RWPE2 (cell line): ENCODE results near the gene SIPA1L3.

ENCODE experiments used
- ATAC-seq: fragments of 200-7000 bp; cut with Tn5 transposase; 3 replicates; pipeline ENCODE4 v1.9.1; 2021; ENCODE audit warnings: low read depth
- DNase-seq: peaks from one replicate; pipeline ENCODE4 v3.0.0-alpha.2; 2020; ENCODE audit warnings: low spot score
- H3K27ac ChIP-seq: fragments of 450-650 bp; 2 replicates; pipeline ENCODE4 v1.5.1; 2017; ENCODE audit warnings: mild to moderate bottlenecking; ENCODE audit not compliant: poor library complexity, severe bottlenecking
- H3K27me3 ChIP-seq: fragments of 250-450 bp; sonication (Bioruptor Pico); 2 replicates; pipeline ENCODE4 v1.5.1; 2021; ENCODE audit warnings: mild to moderate bottlenecking, moderate library complexity; ENCODE audit not compliant: insufficient read depth, poor library complexity, severe bottlenecking
- H3K36me3 ChIP-seq: fragments of 250-450 bp; sonication (Bioruptor Pico); 2 replicates; pipeline ENCODE4 v1.5.1; 2020; ENCODE audit warnings: low read depth, mild to moderate bottlenecking, moderate library complexity
- H3K4me1 ChIP-seq: fragments of 250-450 bp; sonication (Bioruptor Pico); 2 replicates; pipeline ENCODE4 v1.5.1; 2021; ENCODE audit warnings: mild to moderate bottlenecking, moderate library complexity; ENCODE audit not compliant: insufficient read depth, poor library complexity, severe bottlenecking
- H3K4me3 ChIP-seq: fragments of 250-450 bp; sonication (Bioruptor Pico); 2 replicates; pipeline ENCODE4 v1.5.1; 2021; ENCODE audit warnings: mild to moderate bottlenecking, moderate library complexity; ENCODE audit not compliant: severe bottlenecking
- H3K9me3 ChIP-seq: fragments of 250-450 bp; sonication (Bioruptor Pico); 2 replicates; pipeline ENCODE4 v1.5.1; 2021; ENCODE audit warnings: mild to moderate bottlenecking, moderate library complexity; ENCODE audit not compliant: severe bottlenecking
- TF ChIP-seq, protein P1 (sequence below): fragments of 450-650 bp; IDR thresholded peaks from one replicate; pipeline ENCODE4 v1.5.1; 2017; ENCODE audit warnings: mild to moderate bottlenecking, moderate library complexity; ENCODE audit not compliant: poor library complexity, severe bottlenecking

The SIPA1L3 gene

DNA sequence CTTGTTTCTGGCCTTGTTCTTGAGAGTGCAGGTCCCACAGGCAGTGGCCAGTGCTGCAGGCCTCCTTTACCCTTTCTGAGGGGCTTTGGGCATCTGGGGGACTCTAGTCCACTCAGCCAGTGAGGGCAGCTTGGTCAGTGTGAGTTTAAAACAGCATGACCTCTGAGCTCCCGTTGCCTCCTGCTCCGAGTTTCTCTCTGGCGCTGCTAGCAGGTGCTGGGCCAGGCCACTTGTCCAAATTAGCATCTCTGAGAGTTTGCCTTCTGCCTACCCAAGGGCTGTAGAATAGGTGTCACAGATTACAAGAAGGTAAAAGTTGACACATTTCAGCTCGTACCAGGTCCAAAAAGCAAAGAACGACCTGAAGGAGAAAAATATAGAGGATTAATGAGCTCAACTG lies 105.9 kb downstream of the SIPA1L3 start:
- TF ChIP-seq, protein P1, sequence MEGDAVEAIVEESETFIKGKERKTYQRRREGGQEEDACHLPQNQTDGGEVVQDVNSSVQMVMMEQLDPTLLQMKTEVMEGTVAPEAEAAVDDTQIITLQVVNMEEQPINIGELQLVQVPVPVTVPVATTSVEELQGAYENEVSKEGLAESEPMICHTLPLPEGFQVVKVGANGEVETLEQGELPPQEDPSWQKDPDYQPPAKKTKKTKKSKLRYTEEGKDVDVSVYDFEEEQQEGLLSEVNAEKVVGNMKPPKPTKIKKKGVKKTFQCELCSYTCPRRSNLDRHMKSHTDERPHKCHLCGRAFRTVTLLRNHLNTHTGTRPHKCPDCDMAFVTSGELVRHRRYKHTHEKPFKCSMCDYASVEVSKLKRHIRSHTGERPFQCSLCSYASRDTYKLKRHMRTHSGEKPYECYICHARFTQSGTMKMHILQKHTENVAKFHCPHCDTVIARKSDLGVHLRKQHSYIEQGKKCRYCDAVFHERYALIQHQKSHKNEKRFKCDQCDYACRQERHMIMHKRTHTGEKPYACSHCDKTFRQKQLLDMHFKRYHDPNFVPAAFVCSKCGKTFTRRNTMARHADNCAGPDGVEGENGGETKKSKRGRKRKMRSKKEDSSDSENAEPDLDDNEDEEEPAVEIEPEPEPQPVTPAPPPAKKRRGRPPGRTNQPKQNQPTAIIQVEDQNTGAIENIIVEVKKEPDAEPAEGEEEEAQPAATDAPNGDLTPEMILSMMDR = no peak
- Histone ChIP-seq H3K4me3 (no peak overlapping the region), H3K27me3 (no peaks in the 10 kb centered on the region), H3K27ac (peak overlapping the region; percentile 86), H3K36me3 (peaks cover 5% of the 10 kb centered on the region; the same call in 1 of the 2 replicates), H3K9me3 (no peaks in the 10 kb centered on the region), H3K4me1 (peaks cover 9% of the 10 kb centered on the region)
- no peak for ATAC-seq
- no peak for DNase-seq

DNA sequence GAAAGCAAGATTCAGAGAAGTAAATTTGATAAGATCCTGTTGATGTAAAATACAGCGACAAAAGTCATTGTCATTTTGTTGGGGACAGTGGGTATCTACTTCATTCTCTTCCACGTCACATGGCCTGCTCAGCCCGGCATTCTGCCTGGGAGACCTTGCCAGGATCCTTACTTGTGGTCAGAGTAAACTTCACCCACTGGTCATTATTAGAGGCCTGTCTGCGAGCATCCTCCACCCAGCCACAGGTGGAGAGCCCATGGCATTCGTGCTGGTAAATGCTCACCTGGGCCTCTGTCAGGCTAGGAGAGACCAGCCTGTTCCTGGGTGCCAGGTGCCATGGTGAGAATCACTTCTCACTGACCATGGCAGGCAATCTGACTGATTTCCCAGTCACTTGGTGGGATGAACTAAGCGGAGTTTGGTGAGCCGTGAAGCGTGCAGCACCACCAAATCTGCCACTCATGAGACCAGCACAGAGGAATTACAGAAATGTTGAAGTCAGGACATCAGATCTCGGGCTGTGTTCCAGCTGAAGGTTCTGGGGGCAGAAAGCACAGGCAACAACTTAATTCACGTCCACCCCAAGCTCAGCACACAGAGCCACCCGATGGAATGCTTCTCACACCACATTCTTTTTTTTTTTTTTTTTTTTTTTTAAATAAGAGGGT lies 107.0 kb downstream of the SIPA1L3 start:
- TF ChIP-seq, protein P1 = no peak
- Histone ChIP-seq H3K9me3 (no peaks in the 10 kb centered on the region), H3K27me3 (no peaks in the 10 kb centered on the region), H3K27ac (peak overlapping the region; percentile 86), H3K4me1 (peaks cover 9% of the 10 kb centered on the region), H3K36me3 (peaks cover 5% of the 10 kb centered on the region; the same call in 1 of the 2 replicates), H3K4me3 (no peak overlapping the region)
- no peak for DNase-seq
- ATAC-seq = no peak

DNA sequence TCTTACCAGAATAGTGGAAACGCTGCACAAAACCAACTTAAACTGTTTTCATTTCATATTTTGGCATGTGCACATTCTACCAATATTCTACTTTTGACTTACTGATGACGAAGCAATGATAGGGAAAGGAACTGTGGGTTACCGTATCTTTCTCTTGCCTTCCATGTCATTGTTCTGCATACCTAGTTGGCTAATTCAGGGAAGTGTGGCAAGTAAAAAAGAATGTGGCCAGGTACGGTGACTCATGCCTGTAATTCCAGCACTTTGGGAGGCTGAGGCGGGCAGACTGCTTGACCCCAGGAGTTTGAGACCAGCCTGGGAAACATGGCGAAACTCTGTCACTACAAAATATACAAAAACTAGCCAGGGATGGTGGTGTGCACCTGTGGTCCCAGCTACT lies 108.2 kb downstream of the SIPA1L3 start:
- Histone ChIP-seq H3K36me3 (peaks cover 5% of the 10 kb centered on the region; the same call in 1 of the 2 replicates), H3K27ac (peak overlapping the region; percentile 86)

DNA sequence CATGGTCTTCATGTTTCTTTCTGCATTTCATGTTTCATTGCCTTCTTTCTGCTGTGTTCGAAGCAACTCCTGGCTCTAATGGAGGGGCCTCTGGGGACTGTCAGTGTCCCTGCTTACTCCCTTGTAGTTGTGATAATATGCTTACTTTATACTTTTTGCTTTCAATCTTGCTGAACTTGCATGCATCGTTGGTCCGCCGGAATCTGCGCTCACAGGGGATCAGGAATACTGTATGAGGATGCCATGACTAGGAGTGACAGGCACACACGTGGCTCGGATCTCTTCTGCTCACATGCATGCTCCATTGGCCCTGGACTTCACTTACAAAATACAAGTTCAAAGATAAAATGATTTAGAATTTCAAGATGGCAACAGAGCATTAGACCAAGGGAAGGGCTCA lies 108.8 kb downstream of the SIPA1L3 start:
- TF ChIP-seq, protein P1 = no peak
- ATAC-seq = no peak
- Histone ChIP-seq H3K27ac (peak overlapping the region; percentile 86), H3K4me1 (peaks cover 9% of the 10 kb centered on the region), H3K9me3 (no peaks in the 10 kb centered on the region), H3K36me3 (peaks cover 5% of the 10 kb centered on the region; the same call in 1 of the 2 replicates), H3K4me3 (no peak overlapping the region), H3K27me3 (no peaks in the 10 kb centered on the region)
- DNase-seq = no peak

More for the DNA sequence above, 108.2 kb downstream of the SIPA1L3 start:
- H3K9me3 ChIP-seq = no peaks in the 10 kb centered on the region
- no peak overlapping the region for H3K4me3 ChIP-seq
- TF ChIP-seq, protein P1 = no peak
- H3K4me1 ChIP-seq = peaks cover 9% of the 10 kb centered on the region
- no peaks in the 10 kb centered on the region for H3K27me3 ChIP-seq
- ATAC-seq (peak; percentile 88), DNase-seq (no peak)

DNA sequence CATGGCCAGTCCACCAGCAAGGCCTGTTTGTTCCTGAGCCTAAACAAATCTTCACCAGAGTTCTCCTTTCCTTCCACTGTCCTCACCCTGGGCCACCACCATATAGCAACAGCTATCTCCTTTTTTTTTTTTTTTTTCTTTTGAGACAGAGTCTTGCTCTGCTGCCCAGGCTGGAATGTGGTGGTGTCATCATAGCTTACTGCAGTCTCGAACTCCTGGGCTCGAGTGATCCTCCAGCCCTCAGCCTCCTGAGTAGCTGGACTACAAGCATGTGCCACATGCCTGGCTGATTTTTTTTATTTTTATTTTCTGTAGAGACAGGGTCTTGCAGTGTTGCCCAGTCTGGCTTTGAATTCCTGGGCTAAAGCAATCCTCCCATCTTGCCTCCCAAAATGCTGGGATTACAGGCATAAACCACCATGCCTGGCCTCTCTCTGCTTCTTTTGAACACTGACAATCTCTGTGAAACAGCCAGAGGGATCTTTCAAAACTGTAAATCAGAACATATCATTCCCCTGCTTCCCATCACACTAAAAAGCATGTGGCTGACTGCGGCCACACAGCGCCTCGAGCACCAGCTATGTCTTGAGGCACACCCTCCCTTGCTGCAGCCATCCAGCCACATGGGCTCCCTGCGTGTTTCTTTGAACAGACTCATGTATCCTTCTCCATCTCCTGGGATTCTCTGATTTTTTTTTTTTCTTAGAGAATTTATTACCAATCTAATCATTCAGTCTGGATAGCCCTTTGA lies 110.6 kb downstream of the SIPA1L3 start:
- TF ChIP-seq, protein P1 = no peak
- peak overlapping the region; percentile 9 for H3K27ac ChIP-seq

More for the DNA sequence above, 110.6 kb downstream of the SIPA1L3 start:
- H3K9me3 ChIP-seq = no peaks in the 10 kb centered on the region
- H3K36me3 ChIP-seq = peaks cover 5% of the 10 kb centered on the region; the same call in 1 of the 2 replicates
- DNase-seq = no peak
- peaks cover 12% of the 10 kb centered on the region for H3K4me1 ChIP-seq
- ATAC-seq = no peak
- no peaks in the 10 kb centered on the region for H3K27me3 ChIP-seq
- H3K4me3 ChIP-seq = no peak overlapping the region
